Measurements from ENCODE around the gene RPTOR.

Gene RPTOR

GRCh38 chr17:80905586-80906230 is 361.1 kb downstream of the RPTOR start:
- Histone ChIP-seq H3K27ac (no peak overlapping the region), H3K4me3 (no peak overlapping the region)
- no peak for TF ChIP-seq CTCF (IDR thresholded peaks at IDR 0.05)
- no peak for DNase-seq (ENCODE audit: low spot score)

GRCh38 chr17:80906364-80907259 is 362.0 kb downstream of the RPTOR start:
- H3K27ac ChIP-seq: no peak overlapping the region
- DNase-seq (ENCODE audit: low spot score): no peak
- no peak for TF ChIP-seq CTCF (IDR thresholded peaks at IDR 0.05)
- no peak overlapping the region for H3K4me3 ChIP-seq

- Histone ChIP-seq H3K27ac (no peak overlapping the region), H3K4me3 (no peak overlapping the region)
- no peak for TF ChIP-seq CTCF (IDR thresholded peaks at IDR 0.05)
- DNase-seq (ENCODE audit: low spot score): no peak
Measured at GRCh38 chr17:80907281-80907680, 362.6 kb downstream of the RPTOR start.

- H3K4me3 ChIP-seq: no peak overlapping the region
- no peak for TF ChIP-seq CTCF (IDR thresholded peaks at IDR 0.05)
- no peak overlapping the region for H3K27ac ChIP-seq
- DNase-seq (ENCODE audit: low spot score): no peak
Measured at GRCh38 chr17:80908211-80908610, 363.6 kb downstream of the RPTOR start.

- Histone ChIP-seq H3K4me3 (no peak overlapping the region), H3K27ac (no peak overlapping the region)
- no peak for TF ChIP-seq CTCF (IDR thresholded peaks at IDR 0.05)
- no peak for DNase-seq (ENCODE audit: low spot score)
Measured at GRCh38 chr17:80908776-80909175, 364.1 kb downstream of the RPTOR start.

GRCh38 chr17:80909635-80910034 is 365.0 kb downstream of the RPTOR start:
- TF ChIP-seq CTCF (IDR thresholded peaks at IDR 0.05): no peak
- H3K27ac ChIP-seq: no peak overlapping the region
- DNase-seq (ENCODE audit: low spot score): no peak
- no peak overlapping the region for H3K4me3 ChIP-seq

- no peak for TF ChIP-seq CTCF (IDR thresholded peaks at IDR 0.05)
- H3K4me3 ChIP-seq: no peak overlapping the region
- no peak for DNase-seq (ENCODE audit: low spot score)
- no peak overlapping the region for H3K27ac ChIP-seq
Measured at GRCh38 chr17:80910043-80910442, 365.4 kb downstream of the RPTOR start.

Measured in coronary artery (tissue), 2 donors.